ENCODE results near the gene ZNF883.

ZNF883 gene

DNA sequence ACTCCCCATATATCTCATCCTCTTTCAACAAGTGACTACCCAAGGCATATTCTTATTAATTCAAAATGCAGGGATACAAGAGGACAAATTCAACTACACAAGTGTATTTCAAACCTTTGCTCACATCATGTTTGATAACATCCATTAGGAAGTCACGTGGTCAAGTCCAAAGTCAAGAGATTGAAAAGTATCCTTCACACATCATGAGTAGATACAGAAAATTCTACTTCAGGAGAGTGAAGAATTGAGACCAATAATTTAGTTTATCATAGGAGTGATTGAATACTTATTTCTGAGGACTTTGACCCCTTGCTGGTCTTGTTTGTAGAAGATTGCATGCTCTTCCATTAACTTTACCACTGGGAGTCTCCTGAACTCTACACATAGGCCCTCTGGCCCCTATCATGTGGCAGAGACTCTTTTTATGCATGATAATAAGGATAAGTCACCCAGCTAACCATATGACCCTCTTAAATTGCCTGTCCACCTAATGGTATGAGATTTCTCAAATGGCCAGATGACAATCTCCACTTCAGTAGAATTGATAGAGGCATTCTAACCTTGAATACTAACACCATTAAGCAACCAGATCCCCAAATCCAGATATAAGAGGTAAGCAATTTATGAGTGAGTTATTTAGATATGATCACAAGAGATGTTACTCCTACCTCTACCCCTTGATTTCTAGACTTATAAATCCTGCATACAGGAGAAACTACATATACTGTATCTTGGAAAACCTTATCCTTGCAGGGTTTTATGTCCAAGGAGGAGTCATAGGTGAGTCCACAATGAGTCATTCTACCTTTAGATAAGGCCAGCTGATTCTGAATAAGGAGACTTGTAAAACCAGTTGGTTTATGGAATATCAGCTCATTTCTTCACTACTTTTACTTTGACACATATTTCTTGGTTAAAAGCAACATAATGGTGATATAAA lies 94.7 kb downstream of the ZNF883 start:
- DNase-seq, result no peak

DNA sequence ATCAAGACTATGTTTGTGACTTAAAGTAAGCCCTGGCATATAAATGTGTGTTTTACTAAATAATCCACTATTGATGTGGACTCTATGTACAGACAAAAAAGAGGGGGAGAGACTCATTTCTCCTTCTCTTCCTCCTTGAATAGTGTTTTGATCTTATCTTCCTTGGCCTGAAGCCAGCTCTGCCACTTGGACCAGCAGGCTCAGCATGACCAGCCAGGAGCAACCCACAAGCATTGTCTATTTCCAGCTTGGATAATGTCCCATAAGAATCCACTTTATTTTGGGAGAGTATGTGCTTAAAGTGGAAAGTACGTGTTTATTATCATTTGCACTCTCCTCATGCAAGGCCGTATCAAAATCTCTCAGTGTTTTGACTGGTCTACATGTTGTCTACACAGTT lies 97.5 kb downstream of the ZNF883 start:
- no peak for DNase-seq

DNA sequence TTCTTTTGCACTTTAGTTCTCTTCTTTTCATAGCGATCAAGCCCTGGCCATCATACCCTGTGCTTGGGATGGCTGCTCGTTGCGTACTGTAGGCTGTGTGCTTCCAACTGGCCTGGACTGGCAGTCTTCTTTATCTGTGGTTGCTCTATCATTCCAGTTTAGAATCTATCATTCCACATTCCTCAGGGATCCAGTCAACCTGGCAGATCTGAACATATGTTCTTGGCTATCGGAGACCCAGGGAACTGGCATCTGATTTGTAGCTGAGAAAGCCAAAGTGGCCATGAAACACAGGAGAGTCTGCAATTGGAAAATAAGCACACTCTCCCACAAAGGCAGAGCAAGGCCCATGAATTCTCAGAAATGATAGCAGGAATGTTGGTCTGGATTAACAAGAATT lies 98.7 kb downstream of the ZNF883 start:
- no peak for DNase-seq

DNA sequence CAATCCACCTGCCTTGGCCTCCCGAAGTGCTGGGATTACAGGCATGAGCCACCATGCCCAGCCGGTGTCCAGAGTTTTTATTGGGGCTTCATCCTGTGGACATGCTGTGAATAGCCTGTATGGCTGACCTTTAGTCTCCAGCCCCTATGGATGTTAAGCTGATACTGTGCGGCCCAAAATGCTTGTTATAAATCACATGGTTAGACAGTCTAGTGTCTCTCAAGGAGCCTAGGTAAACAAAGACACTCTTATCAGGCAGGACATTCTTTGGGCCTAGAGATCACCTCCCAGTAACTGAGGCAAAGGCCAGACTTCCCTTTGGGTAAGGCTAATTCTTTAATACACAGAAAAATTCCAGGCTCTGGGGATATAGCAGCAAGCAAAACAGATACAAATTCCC lies 99.4 kb downstream of the ZNF883 start:
- DNase-seq, result no peak

DNA sequence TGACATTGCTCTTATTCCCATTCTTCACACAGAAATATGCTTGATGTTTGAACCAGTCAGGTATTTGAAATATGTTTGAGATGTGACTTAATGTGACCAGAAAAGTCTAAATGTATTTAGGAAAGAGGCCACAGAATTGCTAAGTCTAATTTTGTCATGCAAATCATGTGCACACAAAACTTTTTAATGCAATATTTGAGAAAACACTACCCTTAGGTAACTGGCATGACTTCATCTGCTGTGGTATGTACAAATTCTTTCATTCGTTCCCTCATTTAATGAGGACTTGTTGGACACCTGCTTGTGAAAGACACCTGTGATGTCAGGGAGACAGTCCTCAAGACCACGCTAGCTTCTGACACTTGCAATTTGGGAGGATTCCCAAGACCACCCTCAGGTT lies 100.3 kb downstream of the ZNF883 start:
- DNase-seq, result no peak
